ENCODE results near the gene EIF4E1B.

EIF4E1B gene, protein sequence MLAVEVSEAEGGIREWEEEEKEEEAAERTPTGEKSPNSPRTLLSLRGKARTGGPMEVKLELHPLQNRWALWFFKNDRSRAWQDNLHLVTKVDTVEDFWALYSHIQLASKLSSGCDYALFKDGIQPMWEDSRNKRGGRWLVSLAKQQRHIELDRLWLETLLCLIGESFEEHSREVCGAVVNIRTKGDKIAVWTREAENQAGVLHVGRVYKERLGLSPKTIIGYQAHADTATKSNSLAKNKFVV

DNA sequence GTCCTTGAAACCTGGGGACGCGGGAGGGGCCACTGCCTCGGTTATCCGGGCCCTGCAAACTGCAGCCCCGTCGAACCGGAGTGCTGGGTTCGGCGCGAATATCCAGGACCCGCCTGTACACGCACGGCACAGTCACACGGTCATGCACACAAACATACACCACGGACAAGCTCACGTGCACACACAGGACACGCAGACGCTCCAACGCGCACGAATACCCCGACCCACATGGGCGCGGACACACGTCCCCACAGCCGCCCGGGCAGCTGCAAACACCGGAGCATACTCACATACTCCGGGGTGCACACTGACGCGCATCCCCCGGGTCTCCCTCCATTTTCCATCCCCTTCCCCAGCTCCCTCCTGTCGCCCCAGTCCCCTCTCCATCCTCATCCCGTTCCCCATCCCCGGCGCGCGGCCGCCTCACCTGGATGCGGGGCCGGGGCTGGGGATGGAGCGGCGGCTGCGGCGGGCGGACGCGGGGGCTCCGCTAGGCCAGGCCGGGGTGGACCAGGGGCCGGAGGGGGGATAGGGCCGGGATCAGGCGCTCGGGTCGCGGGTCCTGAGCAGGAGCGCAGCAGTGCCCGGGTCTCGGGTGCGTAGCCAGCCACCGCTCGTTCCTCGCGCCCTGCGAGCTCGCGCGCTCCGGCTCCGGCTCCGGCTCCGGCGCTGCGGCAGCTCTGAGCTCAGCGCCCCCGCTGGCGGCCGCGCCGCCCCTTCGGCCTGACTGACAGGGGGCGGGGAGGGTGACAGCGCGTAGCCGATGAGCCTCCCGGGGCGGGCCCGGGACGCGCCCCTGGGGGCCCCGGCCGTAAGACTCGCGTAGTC is at the start of gene EIF4E1B, which contains the start of gene SNCB:
Gene EIF4E1B (plus strand): TSS at position 823 of the 828 bp plus-strand sequence. CDS start 12,113 bp downstream, outside the sequence.
Gene SNCB (minus strand): TSS at position 682 of the 828 bp plus-strand sequence. CDS start 880 bp downstream, outside the sequence.
- TF ChIP-seq, protein P1, sequence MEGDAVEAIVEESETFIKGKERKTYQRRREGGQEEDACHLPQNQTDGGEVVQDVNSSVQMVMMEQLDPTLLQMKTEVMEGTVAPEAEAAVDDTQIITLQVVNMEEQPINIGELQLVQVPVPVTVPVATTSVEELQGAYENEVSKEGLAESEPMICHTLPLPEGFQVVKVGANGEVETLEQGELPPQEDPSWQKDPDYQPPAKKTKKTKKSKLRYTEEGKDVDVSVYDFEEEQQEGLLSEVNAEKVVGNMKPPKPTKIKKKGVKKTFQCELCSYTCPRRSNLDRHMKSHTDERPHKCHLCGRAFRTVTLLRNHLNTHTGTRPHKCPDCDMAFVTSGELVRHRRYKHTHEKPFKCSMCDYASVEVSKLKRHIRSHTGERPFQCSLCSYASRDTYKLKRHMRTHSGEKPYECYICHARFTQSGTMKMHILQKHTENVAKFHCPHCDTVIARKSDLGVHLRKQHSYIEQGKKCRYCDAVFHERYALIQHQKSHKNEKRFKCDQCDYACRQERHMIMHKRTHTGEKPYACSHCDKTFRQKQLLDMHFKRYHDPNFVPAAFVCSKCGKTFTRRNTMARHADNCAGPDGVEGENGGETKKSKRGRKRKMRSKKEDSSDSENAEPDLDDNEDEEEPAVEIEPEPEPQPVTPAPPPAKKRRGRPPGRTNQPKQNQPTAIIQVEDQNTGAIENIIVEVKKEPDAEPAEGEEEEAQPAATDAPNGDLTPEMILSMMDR (IDR thresholded peaks at IDR 0.05; ENCODE audit: extremely low read depth, missing control alignments), result no peak
- peak; percentile 86 for DNase-seq (ENCODE audit: low spot score)

DNA sequence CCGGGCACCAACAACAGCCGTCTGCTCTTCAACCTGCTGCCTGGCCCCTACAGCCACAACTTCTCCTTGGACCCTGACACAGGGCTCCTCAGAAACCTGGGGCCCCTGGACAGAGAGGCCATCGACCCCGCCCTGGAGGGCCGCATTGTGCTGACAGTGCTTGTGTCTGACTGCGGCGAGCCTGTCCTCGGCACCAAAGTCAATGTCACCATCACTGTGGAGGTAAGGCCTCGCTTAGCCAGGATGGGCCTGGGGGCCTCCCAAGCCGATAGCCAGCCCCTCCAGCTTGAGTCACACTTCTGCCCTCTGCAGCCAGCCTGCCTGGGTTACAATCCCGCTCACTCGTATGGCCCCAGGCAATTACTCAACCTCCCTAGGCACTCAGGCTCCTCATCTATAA is 49.1 kb upstream of the EIF4E1B start:
- no peak for DNase-seq (ENCODE audit: low spot score)
- TF ChIP-seq, protein P1 (IDR thresholded peaks at IDR 0.05; ENCODE audit: extremely low read depth, missing control alignments), result no peak

DNA sequence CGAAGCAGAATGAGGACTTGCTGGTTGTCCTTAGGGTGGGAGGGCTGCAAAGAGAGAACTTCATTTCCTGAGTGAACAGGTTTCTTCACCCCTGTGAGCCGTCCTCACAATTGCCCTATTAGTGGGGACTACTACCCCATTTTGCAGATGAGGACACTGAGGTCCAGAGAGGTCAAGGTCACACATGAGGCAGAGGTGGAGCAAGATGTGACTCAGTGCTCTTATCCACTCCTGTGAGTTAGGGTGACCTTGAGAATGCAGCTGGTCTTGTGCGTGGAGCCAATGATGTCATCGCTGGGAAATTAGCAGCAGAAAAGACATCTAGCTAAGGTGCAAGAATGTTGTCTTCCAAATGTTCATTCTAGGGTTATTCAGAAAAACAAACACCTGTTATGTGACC is 47.4 kb upstream of the EIF4E1B start:
- no peak for DNase-seq (ENCODE audit: low spot score)

DNA sequence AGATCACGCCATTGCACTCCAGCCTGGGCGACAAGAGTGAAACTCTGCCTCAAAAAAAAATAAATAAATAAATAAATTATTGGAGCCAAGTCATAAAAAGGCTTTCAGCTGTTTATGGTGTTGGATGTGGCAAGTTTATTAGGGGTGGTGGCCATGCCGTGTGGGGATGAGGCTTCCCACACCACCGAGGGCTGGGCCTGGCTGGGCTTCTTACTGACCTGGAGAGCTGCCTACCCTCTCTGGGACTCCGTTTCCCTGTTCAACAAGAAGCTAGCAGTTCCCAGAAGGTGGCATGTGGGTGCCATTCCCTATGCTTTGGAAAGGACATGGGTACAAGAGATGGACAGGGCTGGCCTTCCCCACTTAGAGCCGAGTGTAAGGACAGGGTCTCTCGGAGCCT is 43.1 kb upstream of the EIF4E1B start:
- DNase-seq (ENCODE audit: low spot score), result no peak
- TF ChIP-seq, protein P1 (IDR thresholded peaks at IDR 0.05; ENCODE audit: extremely low read depth, missing control alignments), result no peak

More for the DNA sequence above, 47.4 kb upstream of the EIF4E1B start:
- TF ChIP-seq, protein P1 (IDR thresholded peaks at IDR 0.05; ENCODE audit: extremely low read depth, missing control alignments), result no peak

DNA sequence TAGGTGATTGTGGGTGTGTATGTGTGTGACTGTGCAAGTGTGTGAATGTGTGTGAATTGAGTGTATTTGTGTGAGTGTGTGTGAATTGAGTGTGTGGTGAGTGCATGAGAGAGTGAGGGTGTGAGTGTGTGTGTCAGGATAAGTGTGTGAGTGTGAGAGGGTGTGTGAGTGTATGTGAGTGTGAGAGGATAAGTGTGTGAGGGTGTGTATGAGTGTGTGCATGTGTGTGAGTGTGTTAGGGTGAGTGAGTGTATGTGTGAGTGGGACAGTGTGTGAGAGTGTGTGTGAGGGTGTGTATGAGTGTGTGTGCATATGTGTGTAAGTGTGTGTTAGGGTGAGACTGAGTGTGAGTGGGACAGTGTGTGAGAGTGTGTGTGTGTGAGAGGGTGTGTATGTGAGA is 42.2 kb upstream of the EIF4E1B start:
- TF ChIP-seq, protein P1 (IDR thresholded peaks at IDR 0.05; ENCODE audit: extremely low read depth, missing control alignments), result no peak
- no peak for DNase-seq (ENCODE audit: low spot score)

DNA sequence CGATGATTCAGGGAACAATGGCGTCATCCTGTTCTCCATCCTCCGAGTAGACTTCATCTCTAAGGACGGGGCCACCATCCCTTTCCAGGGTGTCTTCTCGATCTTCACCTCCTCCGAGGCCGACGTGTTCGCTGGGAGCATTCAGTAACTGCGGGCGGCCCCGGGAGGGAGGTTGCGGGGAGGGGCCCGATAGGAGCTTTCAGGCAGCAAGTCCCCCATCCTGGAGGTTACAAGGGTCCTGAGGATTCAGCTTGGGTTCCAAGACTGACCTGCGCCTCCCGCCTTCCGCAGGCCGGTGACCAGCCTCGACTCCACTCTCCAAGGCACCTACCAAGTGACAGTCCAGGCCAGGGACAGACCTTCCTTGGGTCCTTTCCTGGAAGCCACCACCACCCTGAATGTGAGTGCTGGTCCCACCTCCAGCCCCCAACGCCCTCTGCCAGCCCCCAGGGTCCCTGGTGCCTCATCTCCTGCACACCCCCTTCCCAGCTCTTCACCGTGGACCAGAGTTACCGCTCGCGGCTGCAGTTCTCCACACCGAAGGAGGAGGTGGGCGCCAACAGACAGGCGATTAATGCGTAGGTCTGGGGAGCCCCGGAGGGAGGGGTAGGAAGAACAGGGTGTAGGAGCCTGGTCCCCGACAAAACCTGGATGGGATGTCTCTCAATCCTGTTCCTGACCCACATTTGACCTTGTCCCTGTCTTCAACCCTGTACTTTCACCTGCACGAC is 41.3 kb upstream of the EIF4E1B start:
- no peak for DNase-seq (ENCODE audit: low spot score)
- TF ChIP-seq, protein P1 (IDR thresholded peaks at IDR 0.05; ENCODE audit: extremely low read depth, missing control alignments), result no peak

Data from GM20000 (cell line).